Osteoblast (primary cell): ENCODE measurements around the gene CBR3. TPM values are rescaled to one million over a fixed set of nuclear protein-coding genes. Genes with fewer than 3 reads are reported as not detected.
"Not testable (repeated sequence)": the region's sequence is repeated elsewhere in the genome, so short reads cannot be mapped to it uniquely, and the experiment has no call there.

Experiments used
- DNase-seq: peaks from one replicate; pipeline ENCODE4 v3.0.0; 2011; ENCODE audit warnings: low spot score, mixed read lengths; ENCODE audit not compliant: insufficient read length; ENCODE audit errors: missing footprints
- H2AFZ ChIP-seq: 2 replicates; pipeline ENCODE4 v1.6.0; 2011; ENCODE audit warnings: mild to moderate bottlenecking, low read length
- H3K27ac ChIP-seq: 2 replicates; pipeline ENCODE4 v1.5.1; 2011; ENCODE audit warnings: mild to moderate bottlenecking, low read depth, low read length, moderate library complexity
- H3K27me3 ChIP-seq: 2 replicates; pipeline ENCODE4 v1.6.0; 2012; ENCODE audit warnings: mild to moderate bottlenecking, control low read depth, inconsistent platforms, low read length, moderate library complexity; ENCODE audit not compliant: insufficient read depth
- H3K36me3 ChIP-seq: 2 replicates; pipeline ENCODE4 v1.5.1; 2011; ENCODE audit warnings: mild to moderate bottlenecking, low read length, control low read depth, moderate library complexity; ENCODE audit not compliant: insufficient read depth
- H3K4me1 ChIP-seq: 2 replicates; pipeline ENCODE4 v1.5.1; 2011; ENCODE audit warnings: mild to moderate bottlenecking, low read length, control low read depth, moderate library complexity; ENCODE audit not compliant: insufficient read depth
- H3K4me2 ChIP-seq: 2 replicates; pipeline ENCODE4 v1.6.0; 2011; ENCODE audit warnings: mild to moderate bottlenecking, low read length; ENCODE audit not compliant: insufficient read depth
- H3K4me3 ChIP-seq: fragments of 200-600 bp; sonication (generic); 3 replicates; pipeline ENCODE4 v1.5.1; 2012; ENCODE audit warnings: mild to moderate bottlenecking, low read length, inconsistent platforms; ENCODE audit not compliant: insufficient read depth
- H3K79me2 ChIP-seq: 2 replicates; pipeline ENCODE4 v1.6.0; 2012; ENCODE audit warnings: mild to moderate bottlenecking, low read length, control low read depth, inconsistent platforms; ENCODE audit not compliant: insufficient read depth
- H3K9me3 ChIP-seq: 2 replicates; pipeline ENCODE4 v1.5.1; 2011; ENCODE audit warnings: low read depth, low read length, control low read depth
- H4K20me1 ChIP-seq: 2 replicates; pipeline ENCODE4 v1.6.0; 2012; ENCODE audit warnings: mild to moderate bottlenecking, low read length, control low read depth; ENCODE audit not compliant: insufficient read depth
- CTCF ChIP-seq: IDR thresholded peaks from 2 replicates; pipeline ENCODE4 v1.5.1; 2011; ENCODE audit warnings: mild to moderate bottlenecking, low read depth, low read length, moderate library complexity; ENCODE audit errors: extremely low read depth
- total RNA-seq: library from RNA; depleted of rRNA; stranded (reverse); fragments of >200 nt; gene quantifications from 2 replicates; pipeline ENCODE4 v1.2.3, GENCODE V29; 2012

The CBR3 gene
- total RNA-seq, 1 donor = 17.4 TPM

GRCh38 chr21:36126621-36127110 lies 8.2 kb upstream of the CBR3 start:
- Histone ChIP-seq H3K4me3 (no peak overlapping the region), H3K27me3 (no peaks in the 10 kb centered on the region), H3K4me1 (no peaks in the 10 kb centered on the region), H3K36me3 (no peaks in the 10 kb centered on the region), H4K20me1 (no peaks in the 10 kb centered on the region), H2AFZ (no peak overlapping the region), H3K27ac (no peak overlapping the region), H3K4me2 (no peak overlapping the region), H3K9me3 (no peaks in the 10 kb centered on the region), H3K79me2 (no peaks in the 10 kb centered on the region)
- no peak for DNase-seq
- no peak for TF ChIP-seq CTCF

GRCh38 chr21:36127250-36127904 lies 7.5 kb upstream of the CBR3 start:
- no peak for DNase-seq
- no peak for TF ChIP-seq CTCF
- Histone ChIP-seq H3K27ac (no peak overlapping the region), H3K36me3 (no peaks in the 10 kb centered on the region), H4K20me1 (no peaks in the 10 kb centered on the region), H2AFZ (no peak overlapping the region), H3K4me2 (no peak overlapping the region), H3K4me1 (no peaks in the 10 kb centered on the region), H3K27me3 (no peaks in the 10 kb centered on the region), H3K9me3 (no peaks in the 10 kb centered on the region), H3K4me3 (no peak overlapping the region), H3K79me2 (no peaks in the 10 kb centered on the region)

- TF ChIP-seq CTCF = no peak
- Histone ChIP-seq H3K27ac (no peak overlapping the region), H3K4me1 (no peaks in the 10 kb centered on the region), H3K4me3 (no peak overlapping the region), H3K27me3 (no peaks in the 10 kb centered on the region), H3K79me2 (no peaks in the 10 kb centered on the region), H2AFZ (no peak overlapping the region), H3K36me3 (no peaks in the 10 kb centered on the region), H4K20me1 (no peaks in the 10 kb centered on the region), H3K4me2 (no peak overlapping the region), H3K9me3 (no peaks in the 10 kb centered on the region)
- no peak for DNase-seq
Observed at GRCh38 chr21:36127977-36128376, 6.9 kb upstream of the CBR3 start.

- TF ChIP-seq CTCF = no peak
- H3K27ac ChIP-seq = no peak overlapping the region
- H4K20me1 ChIP-seq = no peaks in the 10 kb centered on the region
- no peaks in the 10 kb centered on the region for H3K27me3 ChIP-seq
- no peak overlapping the region for H2AFZ ChIP-seq
- peak overlapping the region; percentile 23 for H3K4me2 ChIP-seq
- no peaks in the 10 kb centered on the region for H3K36me3 ChIP-seq
- DNase-seq = no peak
- peaks cover 3% of the 10 kb centered on the region for H3K4me1 ChIP-seq
- H3K9me3 ChIP-seq = no peaks in the 10 kb centered on the region
- no peaks in the 10 kb centered on the region for H3K79me2 ChIP-seq
- no peak overlapping the region for H3K4me3 ChIP-seq
Observed at GRCh38 chr21:36129219-36129618, 5.7 kb upstream of the CBR3 start.

DNA sequence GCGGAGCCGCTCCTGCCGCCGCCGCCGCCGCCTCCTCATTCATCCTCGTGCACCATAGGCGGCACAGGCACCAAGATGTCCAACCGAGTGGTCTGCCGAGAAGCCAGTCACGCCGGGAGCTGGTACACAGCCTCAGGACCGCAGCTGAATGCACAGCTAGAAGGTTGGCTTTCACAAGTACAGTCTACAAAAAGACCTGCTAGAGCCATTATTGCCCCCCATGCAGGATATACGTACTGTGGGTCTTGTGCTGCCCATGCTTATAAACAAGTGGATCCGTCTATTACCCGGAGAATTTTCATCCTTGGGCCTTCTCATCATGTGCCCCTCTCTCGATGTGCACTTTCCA lies 4.5 kb upstream of the CBR3 start:
- not testable (repeated sequence) for H3K27me3 ChIP-seq, H3K79me2 ChIP-seq, H3K4me1 ChIP-seq, DNase-seq, H3K27ac ChIP-seq, H3K9me3 ChIP-seq, H3K36me3 ChIP-seq, H4K20me1 ChIP-seq
- peak overlapping the region; percentile 34 for H3K4me2 ChIP-seq
- H3K4me3 ChIP-seq = peak overlapping the region; percentile 53
- H2AFZ ChIP-seq = peak overlapping the region; percentile 70

DNA sequence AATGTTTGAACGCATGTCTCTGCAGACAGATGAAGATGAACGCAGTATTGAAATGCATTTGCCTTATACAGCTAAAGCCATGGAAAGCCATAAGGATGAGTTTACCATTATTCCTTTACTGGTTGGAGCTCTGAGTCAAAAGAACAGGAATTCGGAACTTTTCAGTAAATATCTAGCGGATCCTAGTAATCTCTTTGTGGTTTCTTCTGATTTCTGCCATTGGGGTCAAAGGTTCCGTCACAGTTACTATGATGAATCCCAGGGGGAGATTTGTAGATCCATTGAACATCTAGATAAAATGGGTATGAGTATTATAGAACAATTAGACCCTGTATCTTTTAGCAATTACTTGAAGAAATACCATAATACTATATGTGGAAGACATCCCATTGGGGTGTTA lies 4.0 kb upstream of the CBR3 start:
- peak overlapping the region; percentile 70 for H2AFZ ChIP-seq
- H3K4me3 ChIP-seq, H3K9me3 ChIP-seq, H3K27ac ChIP-seq, H3K79me2 ChIP-seq, H3K27me3 ChIP-seq, H4K20me1 ChIP-seq, H3K36me3 ChIP-seq, H3K4me1 ChIP-seq, DNase-seq: not testable (repeated sequence)
- H3K4me2 ChIP-seq = peak overlapping the region; percentile 34
